ENCODE data around the gene FRRS1L.

The FRRS1L gene

DNA sequence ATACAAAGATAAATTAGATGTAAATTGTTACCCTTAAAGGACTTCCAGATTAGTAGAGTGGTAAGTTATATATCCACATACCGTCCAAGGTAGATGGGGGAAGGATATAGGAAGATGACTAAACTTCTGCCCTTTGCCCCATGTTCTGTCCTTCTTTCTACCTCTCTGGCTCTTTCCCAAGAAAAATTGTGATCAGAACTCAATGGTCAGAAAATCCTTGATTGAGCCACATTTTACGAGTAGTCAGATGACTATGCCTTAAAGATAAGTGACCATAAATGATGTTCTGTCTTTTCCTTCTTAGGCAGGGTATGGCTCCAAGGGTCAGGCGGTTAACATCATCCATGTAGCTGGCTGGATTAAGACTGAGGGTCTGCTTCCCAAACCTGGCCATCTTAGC, 4.4 kb downstream of the FRRS1L start:
- H3K4me3 ChIP-seq (ENCODE audit: low read depth, low read length, poor library complexity, severe bottlenecking) = no peak overlapping the region
- no peaks in the 10 kb centered on the region for H3K4me1 ChIP-seq (ENCODE audit: insufficient read depth, low read length, severe bottlenecking)
- no peaks in the 10 kb centered on the region for H3K9me2 ChIP-seq (ENCODE audit: low read depth, low read length)
- TF ChIP-seq, protein P1, sequence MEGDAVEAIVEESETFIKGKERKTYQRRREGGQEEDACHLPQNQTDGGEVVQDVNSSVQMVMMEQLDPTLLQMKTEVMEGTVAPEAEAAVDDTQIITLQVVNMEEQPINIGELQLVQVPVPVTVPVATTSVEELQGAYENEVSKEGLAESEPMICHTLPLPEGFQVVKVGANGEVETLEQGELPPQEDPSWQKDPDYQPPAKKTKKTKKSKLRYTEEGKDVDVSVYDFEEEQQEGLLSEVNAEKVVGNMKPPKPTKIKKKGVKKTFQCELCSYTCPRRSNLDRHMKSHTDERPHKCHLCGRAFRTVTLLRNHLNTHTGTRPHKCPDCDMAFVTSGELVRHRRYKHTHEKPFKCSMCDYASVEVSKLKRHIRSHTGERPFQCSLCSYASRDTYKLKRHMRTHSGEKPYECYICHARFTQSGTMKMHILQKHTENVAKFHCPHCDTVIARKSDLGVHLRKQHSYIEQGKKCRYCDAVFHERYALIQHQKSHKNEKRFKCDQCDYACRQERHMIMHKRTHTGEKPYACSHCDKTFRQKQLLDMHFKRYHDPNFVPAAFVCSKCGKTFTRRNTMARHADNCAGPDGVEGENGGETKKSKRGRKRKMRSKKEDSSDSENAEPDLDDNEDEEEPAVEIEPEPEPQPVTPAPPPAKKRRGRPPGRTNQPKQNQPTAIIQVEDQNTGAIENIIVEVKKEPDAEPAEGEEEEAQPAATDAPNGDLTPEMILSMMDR (IDR thresholded peaks at IDR 0.05; ENCODE audit: low read length) = no peak
- no peak for TF ChIP-seq EZH2 (IDR thresholded peaks at IDR 0.05; ENCODE audit: borderline replicate concordance, low read length)
- H3K4me2 ChIP-seq (ENCODE audit: low read length) = no peak overlapping the region
- no peak overlapping the region for H3K9ac ChIP-seq (ENCODE audit: low read length)
- H3F3A ChIP-seq (ENCODE audit: insufficient read depth, low read length) = no peaks in the 10 kb centered on the region
- no peaks in the 10 kb centered on the region for H4K20me1 ChIP-seq (ENCODE audit: insufficient read depth, low read length)
- H3K27ac ChIP-seq (ENCODE audit: low read depth, low read length, poor library complexity, severe bottlenecking) = no peak overlapping the region
- H2AFZ ChIP-seq (ENCODE audit: low read length) = no peak overlapping the region
- H3K27me3 ChIP-seq (ENCODE audit: insufficient read depth, low read length) = 0 out of 2 replicates have a peak, but pooled peaks cover 4% of the 10 kb centered on the region
- H3K36me3 ChIP-seq (ENCODE audit: insufficient read depth, low read length) = no peaks in the 10 kb centered on the region
- H3K9me3 ChIP-seq (ENCODE audit: low read length) = no peaks in the 10 kb centered on the region
- no peaks in the 10 kb centered on the region for H3K79me2 ChIP-seq (ENCODE audit: insufficient read depth, low read length)

DNA sequence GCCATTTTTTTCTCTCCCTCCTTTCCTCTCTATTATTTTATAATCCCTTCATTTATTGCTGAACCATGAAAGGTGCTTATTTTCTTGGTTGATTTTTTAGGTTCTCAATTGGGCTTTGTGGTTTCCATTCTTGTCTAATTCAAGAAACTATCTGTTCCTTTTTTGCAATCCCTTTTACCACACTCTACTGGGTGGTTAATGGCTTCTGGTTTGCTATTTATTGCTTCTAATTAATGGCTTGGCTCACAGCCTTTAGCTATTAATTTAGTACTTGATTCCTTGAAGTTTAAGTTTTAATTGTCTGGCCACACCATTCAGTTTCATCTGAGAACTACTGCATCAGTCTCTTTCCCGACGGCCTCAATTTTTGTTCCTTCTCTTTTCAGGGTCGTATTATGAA, 5.6 kb downstream of the FRRS1L start:
- no peaks in the 10 kb centered on the region for H4K20me1 ChIP-seq (ENCODE audit: insufficient read depth, low read length)
- no peaks in the 10 kb centered on the region for H3K79me2 ChIP-seq (ENCODE audit: insufficient read depth, low read length)
- H3K9me2 ChIP-seq (ENCODE audit: low read depth, low read length) = no peaks in the 10 kb centered on the region
- H3F3A ChIP-seq (ENCODE audit: insufficient read depth, low read length) = no peaks in the 10 kb centered on the region
- no peak overlapping the region for H2AFZ ChIP-seq (ENCODE audit: low read length)
- TF ChIP-seq, protein P1 (IDR thresholded peaks at IDR 0.05; ENCODE audit: low read length) = no peak
- no peak for TF ChIP-seq EZH2 (IDR thresholded peaks at IDR 0.05; ENCODE audit: borderline replicate concordance, low read length)
- H3K27ac ChIP-seq (ENCODE audit: low read depth, low read length, poor library complexity, severe bottlenecking) = no peak overlapping the region
- H3K4me2 ChIP-seq (ENCODE audit: low read length) = no peak overlapping the region
- H3K36me3 ChIP-seq (ENCODE audit: insufficient read depth, low read length) = no peaks in the 10 kb centered on the region
- H3K4me1 ChIP-seq (ENCODE audit: insufficient read depth, low read length, severe bottlenecking) = no peaks in the 10 kb centered on the region
- H3K9ac ChIP-seq (ENCODE audit: low read length) = no peak overlapping the region
- H3K4me3 ChIP-seq (ENCODE audit: low read depth, low read length, poor library complexity, severe bottlenecking) = no peak overlapping the region
- 0 out of 2 replicates have a peak, but pooled peaks cover 4% of the 10 kb centered on the region for H3K27me3 ChIP-seq (ENCODE audit: insufficient read depth, low read length)
- H3K9me3 ChIP-seq (ENCODE audit: low read length) = no peaks in the 10 kb centered on the region

- Histone ChIP-seq H3F3A (ENCODE audit: insufficient read depth, low read length) (no peaks in the 10 kb centered on the region), H3K27me3 (ENCODE audit: insufficient read depth, low read length) (no peaks in the 10 kb centered on the region)
- no peak for TF ChIP-seq EZH2 (IDR thresholded peaks at IDR 0.05; ENCODE audit: borderline replicate concordance, low read length)
- TF ChIP-seq, protein P1 (IDR thresholded peaks at IDR 0.05; ENCODE audit: low read length) = no peak
These were observed 7.5 kb downstream of the FRRS1L start for GRCh38 chr9:109159583-109159982.

More at GRCh38 chr9:109159583-109159982, 7.5 kb downstream of the FRRS1L start:
- Histone ChIP-seq H3K9me2 (ENCODE audit: low read depth, low read length) (no peaks in the 10 kb centered on the region), H4K20me1 (ENCODE audit: insufficient read depth, low read length) (no peaks in the 10 kb centered on the region), H3K36me3 (ENCODE audit: insufficient read depth, low read length) (no peaks in the 10 kb centered on the region), H3K79me2 (ENCODE audit: insufficient read depth, low read length) (no peaks in the 10 kb centered on the region), H3K27ac (ENCODE audit: low read depth, low read length, poor library complexity, severe bottlenecking) (no peak overlapping the region), H3K9me3 (ENCODE audit: low read length) (no peaks in the 10 kb centered on the region), H3K4me2 (ENCODE audit: low read length) (no peak overlapping the region), H3K4me3 (ENCODE audit: low read depth, low read length, poor library complexity, severe bottlenecking) (no peak overlapping the region), H3K9ac (ENCODE audit: low read length) (no peak overlapping the region), H2AFZ (ENCODE audit: low read length) (no peak overlapping the region), H3K4me1 (ENCODE audit: insufficient read depth, low read length, severe bottlenecking) (no peaks in the 10 kb centered on the region)

All from OCI-LY1 (cell line).